GM23248 (cell line): ENCODE results near the gene MAGI1.

ENCODE experiments used
- EZH2 ChIP-seq: fragments of 200-600 bp; sonication (generic); IDR thresholded peaks from 2 replicates; pipeline ENCODE4 v1.6.1; 2018; ENCODE audit warnings: antibody characterized with exemption, mild to moderate bottlenecking; ENCODE audit not compliant: insufficient read depth, poor library complexity, severe bottlenecking
- EZH2phosphoT487 ChIP-seq: fragments of 200-600 bp; sonication (generic); IDR thresholded peaks from 2 replicates; pipeline ENCODE4 v1.6.1; 2018; ENCODE audit warnings: antibody characterized with exemption, moderate library complexity, mild to moderate bottlenecking, low read depth; ENCODE audit not compliant: insufficient read depth

GRCh38 chr3:65914032-65914739, 124.5 kb downstream of the MAGI1 start:
- TF ChIP-seq EZH2 (no peak), EZH2phosphoT487 (no peak)
